AG09319 (cell line): ENCODE data around the gene LRP3.

Source experiments
- DNase-seq: peaks from one replicate; pipeline ENCODE4 v3.0.0-alpha.2; 2010; ENCODE audit warnings: low read depth; ENCODE audit errors: extremely low read depth
- CTCF ChIP-seq: IDR thresholded peaks from 2 replicates; pipeline ENCODE4 v1.5.1; 2011; ENCODE audit warnings: low read depth, mild to moderate bottlenecking, inconsistent platforms, low read length, moderate library complexity

The LRP3 gene

DNA sequence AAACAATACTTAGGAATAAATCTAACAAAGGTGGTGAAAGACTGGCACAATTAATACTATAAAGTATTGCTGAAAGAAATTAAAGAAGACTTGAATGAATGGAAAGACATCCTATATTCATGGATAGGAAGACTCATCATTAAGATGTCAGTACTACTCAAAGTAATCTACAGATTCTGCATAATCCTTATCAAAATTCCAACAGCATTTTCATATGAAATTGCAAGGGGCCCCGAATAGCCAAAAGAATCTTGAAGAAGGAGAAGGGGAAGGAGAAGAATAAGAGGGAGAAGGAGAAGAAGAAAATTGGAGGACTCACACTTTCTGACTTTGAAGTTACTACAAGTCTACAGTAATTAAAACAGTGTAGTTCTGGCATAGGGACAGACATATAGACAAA lies 25.6 kb upstream of the LRP3 start:
- no peak for TF ChIP-seq CTCF
- DNase-seq = no peak

- no peak for DNase-seq
- no peak for TF ChIP-seq CTCF
Observed at GRCh38 chr19:33171222-33171795, 22.8 kb upstream of the LRP3 start.

DNA sequence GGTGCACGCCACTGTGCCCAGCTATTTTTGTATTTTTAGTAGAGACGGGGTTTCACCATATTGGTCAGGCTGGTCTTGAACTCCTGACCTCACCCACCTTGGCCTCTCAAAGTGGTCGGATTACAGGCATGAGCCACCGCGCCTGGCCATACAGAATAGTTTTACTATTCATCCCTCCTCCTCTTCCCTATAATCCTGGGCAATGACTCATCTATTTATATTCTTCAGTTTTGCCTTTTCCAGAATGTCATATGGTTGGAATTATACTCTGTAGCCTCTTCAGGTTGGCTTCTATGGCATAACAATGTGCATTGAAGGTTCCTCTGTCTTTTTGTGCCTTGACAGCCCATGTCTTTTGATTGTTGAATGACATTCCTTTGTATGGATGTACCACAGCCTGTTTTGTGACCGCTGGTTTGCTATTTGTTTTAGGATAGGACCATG lies 22.2 kb upstream of the LRP3 start:
- TF ChIP-seq CTCF = no peak
- DNase-seq = no peak

DNA sequence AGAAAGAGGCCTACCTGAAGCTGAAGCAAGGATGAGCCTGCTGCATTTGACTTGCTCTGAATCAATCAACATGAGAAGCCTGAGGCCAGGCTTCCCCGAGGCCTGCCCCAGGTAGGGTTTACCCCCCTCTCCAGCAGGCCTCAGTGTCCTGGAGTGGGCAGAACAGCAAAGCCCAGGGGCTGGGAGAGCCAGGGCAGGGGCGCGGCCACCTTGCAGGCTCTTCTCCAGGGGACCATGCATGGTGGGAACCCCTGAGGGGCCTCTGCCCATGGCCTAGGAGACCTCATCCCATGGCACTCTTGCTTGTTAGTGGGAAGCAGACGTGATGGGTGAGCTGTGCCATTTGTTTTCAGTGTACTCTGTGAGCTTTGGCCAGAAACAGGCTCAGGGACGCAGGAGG lies 19.9 kb upstream of the LRP3 start:
- no peak for TF ChIP-seq CTCF
- DNase-seq = no peak

DNA sequence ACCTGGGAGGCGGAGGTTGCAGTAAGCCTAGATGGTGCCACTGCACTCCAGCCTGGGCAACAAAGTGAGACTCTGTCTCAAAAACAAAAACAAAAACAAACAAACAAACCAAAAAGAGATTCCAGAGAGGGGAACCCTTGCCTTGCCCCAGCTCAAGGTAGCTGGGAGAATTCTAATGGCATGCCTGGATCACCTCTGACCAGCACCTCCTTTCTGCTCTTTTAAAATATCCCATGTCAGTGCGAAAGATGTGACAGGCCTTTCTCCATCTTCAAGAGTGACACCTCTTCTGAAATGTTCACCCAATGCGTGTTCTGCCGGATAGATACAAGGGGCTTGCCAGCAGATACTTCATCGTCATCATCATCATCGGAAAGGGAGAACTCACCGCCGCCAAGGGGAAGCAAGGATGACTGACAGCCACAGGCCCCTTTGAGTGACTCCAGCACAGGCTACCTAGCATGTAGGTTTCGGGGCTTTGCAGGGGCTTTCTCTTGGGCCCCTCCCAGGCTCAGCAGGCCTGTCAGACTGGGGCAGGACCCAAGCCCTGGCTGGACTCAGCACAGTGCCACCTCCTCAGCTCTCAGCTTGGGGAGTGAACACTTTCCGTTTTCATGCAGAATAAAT lies 18.9 kb upstream of the LRP3 start:
- TF ChIP-seq CTCF = no peak
- DNase-seq = no peak

- no peak for DNase-seq
- TF ChIP-seq CTCF = no peak
Observed at GRCh38 chr19:33175886-33176669, 18.1 kb upstream of the LRP3 start.
